GM12878 (cell line): ENCODE measurements around the gene MAGEA11. TPM values are rescaled to one million over a fixed set of nuclear protein-coding genes. Genes with fewer than 3 reads are reported as not detected.
"Not testable (repeated sequence)": the region's sequence is repeated elsewhere in the genome, so short reads cannot be mapped to it uniquely, and the experiment has no call there.

Experiments
- ATAC-seq: fragments of 200-7000 bp; cut with Tn5 transposase; 3 replicates; pipeline ENCODE4 v1.9.1; 2020; ENCODE audit warnings: mild to moderate bottlenecking, moderate library complexity
- BruUV-seq: library from RNA; stranded (reverse); fragments of 400-500 nt; replicated peaks from 2 replicates; lab custom pipeline; 2021; lab: Mats Ljungman, UMichigan
- CTCF ChIA-PET: fragments of 300-600 bp; sonication (Branson Sonifier 250); formaldehyde crosslinking; extraction: SDS; loops from one replicate; lab custom pipeline; 2021; ENCODE audit warnings: inconsistent platforms; lab: Yijun Ruan, JAX
- POLR2A ChIA-PET: fragments of 350-600 bp; formaldehyde crosslinking; extraction: SDS; loops from one replicate; lab custom pipeline; 2021; ENCODE audit warnings: inconsistent platforms; lab: Charles Lee
- RAD21 ChIA-PET: fragments of 300-600 bp; sonication (Branson Sonifier 250); formaldehyde crosslinking; loops from one replicate; lab custom pipeline; 2023; ENCODE audit warnings: antibody characterized with exemption; ENCODE audit not compliant: unreplicated experiment; lab: Charles Lee
- SMC1A ChIA-PET: fragments of 300-600 bp; sonication (Branson Sonifier 250); formaldehyde crosslinking; loops from one replicate; lab custom pipeline; 2023; ENCODE audit not compliant: unreplicated experiment, uncharacterized antibody; lab: Charles Lee
- DNase-seq: peaks from one replicate; pipeline ENCODE4 v3.0.0-alpha.2; 2011; ENCODE audit warnings: low read depth, low spot score
- FAIRE-seq: peaks from 3 replicates; lab custom pipeline; 2011; peaks lifted over from hg19 to GRCh38; lab: Jason Lieb, UNC
- H2AFZ ChIP-seq: 2 replicates; pipeline ENCODE4 v1.6.0; 2011; ENCODE audit warnings: low read depth, low read length, control low read depth; ENCODE audit not compliant: control insufficient read depth
- H3K27ac ChIP-seq: 2 replicates; pipeline ENCODE4 v1.5.1; 2011; ENCODE audit warnings: control low read depth; ENCODE audit not compliant: control insufficient read depth, insufficient read depth
- H3K27me3 ChIP-seq, 2 experiments: replicated peaks in 1 of 2; 2 replicates each; pipeline versions ENCODE4 v1.6.0 to v1.6.1; 2011; ENCODE audit warnings: low read length in 1 of 2; ENCODE audit not compliant: control insufficient read depth in 2 of 2, insufficient read depth in 2 of 2
- H3K36me3 ChIP-seq, 2 experiments: 2 replicates each; pipeline ENCODE4 v1.5.1; 2011; ENCODE audit warnings: low read length in 1 of 2; ENCODE audit not compliant: control insufficient read depth in 2 of 2, insufficient read depth in 2 of 2
- H3K4me1 ChIP-seq: 2 replicates; pipeline ENCODE4 v1.6.1; 2011; ENCODE audit warnings: mild to moderate bottlenecking, low read length, moderate library complexity, mixed read lengths; ENCODE audit not compliant: control insufficient read depth, insufficient read depth
- H3K4me2 ChIP-seq: 2 replicates; pipeline ENCODE4 v1.6.0; 2011; ENCODE audit warnings: control low read depth; ENCODE audit not compliant: control insufficient read depth, insufficient read depth
- H3K4me3 ChIP-seq: fragments of 200-600 bp; sonication (generic); 2 replicates; pipeline ENCODE4 v1.5.1; 2016
- H3K79me2 ChIP-seq: 2 replicates; pipeline ENCODE4 v1.6.0; 2011; ENCODE audit warnings: low read length; ENCODE audit not compliant: control insufficient read depth, insufficient read depth
- H3K9ac ChIP-seq: 2 replicates; pipeline ENCODE4 v1.8.0; 2011; ENCODE audit warnings: low read length, control low read depth, mixed read lengths; ENCODE audit not compliant: control insufficient read depth, insufficient read depth
- H3K9me3 ChIP-seq: replicated peaks from 3 replicates; pipeline ENCODE4 v1.5.1; 2011; ENCODE audit warnings: mild to moderate bottlenecking, low read length; ENCODE audit not compliant: control insufficient read depth, insufficient read depth
- H4K20me1 ChIP-seq: 2 replicates; pipeline ENCODE4 v1.6.0; 2011; ENCODE audit not compliant: control insufficient read depth, insufficient read depth
- KDM1A ChIP-seq: fragments of 200-600 bp; sonication (generic); IDR thresholded peaks from 2 replicates; pipeline ENCODE4 v1.6.1; 2016; ENCODE audit warnings: borderline replicate concordance
- MEF2A ChIP-seq: IDR thresholded peaks from 2 replicates; pipeline ENCODE4 v1.6.1; 2011; ENCODE audit warnings: low read depth, mild to moderate bottlenecking, low read length, moderate library complexity; ENCODE audit not compliant: insufficient read depth
- MXI1 ChIP-seq: fragments of 150-350 bp; IDR thresholded peaks from 2 replicates; pipeline ENCODE4 v1.6.1; 2011; ENCODE audit warnings: low read depth, mild to moderate bottlenecking, inconsistent platforms, low read length, improper control_type of control experiment
- MYB ChIP-seq: fragments of 150-350 bp; IDR thresholded peaks from 2 replicates; pipeline ENCODE4 v1.6.1; 2014; ENCODE audit warnings: mild to moderate bottlenecking, low read depth, low read length, borderline replicate concordance
- SPI1 ChIP-seq: IDR thresholded peaks from 2 replicates; pipeline ENCODE4 v1.6.1; 2011; ENCODE audit warnings: low read depth, mild to moderate bottlenecking, low read length, moderate library complexity, borderline replicate concordance; ENCODE audit not compliant: insufficient read depth
- WGBS: methylation state at CpG from one replicate; pipeline ENCODE4 v1.1.6; 2016; ENCODE audit warnings: low lambda C conversion rate; ENCODE audit not compliant: insufficient replicate concordance, insufficient coverage; ENCODE audit errors: missing lambda C conversion rate; 5-methylcytosine and 5-hydroxymethylcytosine counted together
- in situ Hi-C: fragments of 300-500 bp; cut with MboI; formaldehyde crosslinking; loops from 9 replicates; pipeline ENCODE4 v1.14.3; 2018; ENCODE audit warnings: mixed read lengths
- intact Hi-C: fragments of 100-400 bp; cut with micrococcal nuclease; formaldehyde crosslinking; loops from one replicate; pipeline ENCODE4 v1.14.2; 2022; ENCODE audit not compliant: unreplicated experiment
- polyA plus RNA-seq, 11 experiments: library from polyadenylated mRNA; depleted of rRNA in 4 of 11; unstranded in 6 of 11; stranded (reverse) in 5 of 11; fragments of >200 nt; fragmentation: Nextera tagmentation in 4 of 11; fragmentation: Illumina TruSeq in 1 of 11; extraction: Ambion mirVana in 4 of 11; extraction: Trizol in 1 of 11; gene quantifications; 1 replicate in 1 of 11; 2 replicates in 10 of 11; pipeline versions ENCODE4 v1.2.1 to v1.2.3, GENCODE V29; 2011 to 2016; ENCODE audit warnings: inconsistent platforms in 2 of 11, missing spikeins in 2 of 11, low read depth in 1 of 11
- total RNA-seq, 4 experiments: library from RNA; depleted of rRNA in 3 of 4; stranded (reverse); fragments of >200 nt in 3 of 4; fragmentation: Illumina TruSeq in 1 of 4; extraction: Trizol in 1 of 4; gene quantifications; 2 replicates each; pipeline versions ENCODE4 v1.2.1 to v1.2.3, GENCODE V29; 2013 to 2021

MAGEA11 gene
- total and polyA plus RNA-seq, 10 of the 15 experiments (the other 5 are each of a cell fraction or from before 2014, with no cell fraction given): 0.07 TPM; not detected in 9

- FAIRE-seq: not testable (repeated sequence)
These were observed 19.1 kb upstream of the MAGEA11 start for GRCh38 chrX:149692686-149693272.

GRCh38 chrX:149699761-149700160, 12.1 kb upstream of the MAGEA11 start:
- ChIA-PET CTCF (no interaction called here), POLR2A (no interaction called here), RAD21 (no interaction called here), SMC1A (interaction anchor here (0.7 kb wide), 1 partner anchor 1165 kb away, joined by 5 read pairs; no protein-coding TSS in a partner anchor)
- Histone ChIP-seq H3K79me2 (no peaks in the 10 kb centered on the region), H3K4me1 (no peaks in the 10 kb centered on the region), H3K9me3 (no peaks in the 10 kb centered on the region), H4K20me1 (no peaks in the 10 kb centered on the region), H3K27me3 (no peaks in the 10 kb centered on the region), H3K36me3 (no peaks in the 10 kb centered on the region), H3K27ac (no peak overlapping the region), H3K4me3 (no peak overlapping the region), H3K9ac (no peak overlapping the region), H3K4me2 (no peak overlapping the region), H2AFZ (no peak overlapping the region)
- FAIRE-seq: no peak
- in situ Hi-C loops (no loop called here), intact Hi-C loops (loop anchor here (10.0 kb wide), 1 partner anchor 55 kb away; no protein-coding TSS in a partner anchor)
- ATAC-seq: no peak
- TF ChIP-seq SPI1 (peak; percentile 82), KDM1A (no peak), MYB (no peak), MEF2A (no peak), MXI1 (no peak)
- 0% methylated on average over 2 of the region's 2 CpGs for WGBS
- DNase-seq: no peak
- no TSS peak for BruUV-seq

More at GRCh38 chrX:149692686-149693272, 19.1 kb upstream of the MAGEA11 start:
- SMC1A ChIA-PET, H3K27me3 ChIP-seq, CTCF ChIA-PET, DNase-seq, BruUV-seq, H3K4me1 ChIP-seq, H3K4me3 ChIP-seq, H3K9ac ChIP-seq, H3K9me3 ChIP-seq, H4K20me1 ChIP-seq, H3K36me3 ChIP-seq, POLR2A ChIA-PET, H3K27ac ChIP-seq, in situ Hi-C loops, H3K79me2 ChIP-seq, H2AFZ ChIP-seq, ATAC-seq, H3K4me2 ChIP-seq, RAD21 ChIA-PET: not testable (repeated sequence)
- WGBS: 17% methylated on average over 6 of the region's 6 CpGs
- intact Hi-C loops: loop anchor here (10.0 kb wide), 1 partner anchor 62 kb away; no protein-coding TSS in a partner anchor
